Measurements from ENCODE around the gene GNL2.
"Not testable (repeated sequence)": the region's sequence is repeated elsewhere in the genome, so short reads cannot be mapped to it uniquely, and the experiment has no call there.

The GNL2 gene

DNA sequence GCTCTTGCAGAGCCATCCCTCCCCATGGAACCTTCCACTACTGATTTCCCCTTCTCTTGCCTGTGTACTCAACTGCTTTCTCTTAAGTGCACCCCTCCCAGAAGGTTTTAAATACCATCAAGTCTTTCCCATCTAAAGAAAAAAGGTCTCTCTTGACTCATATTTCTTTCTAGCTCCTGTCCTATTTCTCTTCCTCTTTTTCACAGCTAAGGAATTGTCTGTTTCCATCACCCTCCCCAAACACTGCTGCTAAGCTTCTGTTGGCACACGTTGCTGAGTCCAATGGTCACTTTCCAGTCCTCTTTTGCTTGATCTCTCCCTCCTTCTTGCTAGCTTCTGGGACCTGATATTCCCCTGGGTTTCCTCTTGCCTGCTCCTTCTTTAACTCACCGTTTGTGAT lies 13.3 kb upstream of the GNL2 start:
- DNase-seq: no peak

DNA sequence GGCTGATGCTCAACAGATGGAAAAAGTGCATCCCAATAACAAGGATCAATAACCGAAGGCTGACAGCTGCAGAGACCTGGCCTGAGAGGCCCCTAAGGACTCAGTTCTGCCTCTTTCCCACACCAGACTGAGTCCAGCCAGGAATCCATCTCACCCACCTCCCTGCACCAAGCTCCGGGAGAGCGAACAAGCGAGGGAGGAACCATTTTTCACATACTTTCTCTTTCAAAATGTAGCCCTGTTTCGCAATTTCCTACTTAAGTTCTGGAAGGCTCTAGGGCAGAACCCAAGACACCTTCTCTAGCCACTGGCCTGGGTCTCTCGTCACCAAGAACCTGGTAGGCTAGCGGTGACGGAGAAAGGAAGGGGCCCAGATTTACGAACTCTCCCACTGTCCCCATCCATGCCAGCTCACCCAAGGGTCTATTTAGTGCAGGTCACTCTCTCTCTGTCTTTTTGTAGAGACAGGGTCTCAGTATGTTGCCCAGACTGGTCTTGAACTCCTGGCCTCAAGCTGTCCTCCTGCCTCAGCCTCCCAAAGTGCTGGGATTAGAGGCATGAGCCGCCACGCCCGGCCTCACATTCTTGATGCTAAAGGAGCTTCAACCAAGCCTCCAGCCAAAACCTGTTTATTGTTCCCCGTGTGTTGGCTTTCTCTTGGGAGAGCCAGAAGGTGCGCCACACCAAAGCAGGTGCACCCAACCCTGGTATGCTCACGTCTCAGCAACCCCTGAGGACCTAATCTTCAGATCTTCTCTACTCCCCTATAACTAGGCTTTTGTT lies 10.9 kb upstream of the GNL2 start:
- DNase-seq: no peak

- peak in 1 of 56 donors; percentile 14 for DNase-seq
Observed at GRCh38 chr1:37605806-37606474, 10.2 kb upstream of the GNL2 start.

DNA sequence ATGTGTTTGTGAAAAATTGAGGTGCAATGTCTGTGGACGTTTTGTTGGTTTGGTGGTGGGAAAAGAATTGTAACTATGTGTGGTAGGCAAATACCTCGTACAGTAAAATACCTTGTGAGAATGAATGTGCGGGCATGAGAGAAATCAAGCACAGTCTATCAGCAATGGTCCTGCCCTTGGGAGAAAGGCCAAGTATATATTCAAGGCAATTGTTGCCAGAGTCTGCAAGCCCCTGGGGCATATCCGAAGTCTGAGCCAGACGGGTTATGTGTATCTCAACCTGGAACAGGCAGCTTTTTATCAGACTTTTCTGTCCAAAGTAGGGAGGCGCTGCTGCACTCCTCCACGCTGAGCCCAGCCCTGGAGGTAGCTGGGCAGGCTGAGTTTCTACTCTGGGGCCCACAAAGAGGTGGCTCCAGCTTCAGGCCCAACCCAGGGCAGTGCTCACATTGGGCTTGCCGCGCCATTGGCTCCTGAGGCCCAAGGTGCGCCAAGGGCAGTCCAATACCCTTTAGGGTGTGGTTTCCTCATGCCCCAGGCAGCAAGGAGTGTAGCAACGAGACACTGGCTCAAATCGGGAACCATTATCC lies 9.4 kb upstream of the GNL2 start:
- no peak for DNase-seq

- DNase-seq: peak in 12 of 56 donors; percentile 1 to 38 (median 4)
Observed at GRCh38 chr1:37602750-37603694, 7.3 kb upstream of the GNL2 start.

DNA sequence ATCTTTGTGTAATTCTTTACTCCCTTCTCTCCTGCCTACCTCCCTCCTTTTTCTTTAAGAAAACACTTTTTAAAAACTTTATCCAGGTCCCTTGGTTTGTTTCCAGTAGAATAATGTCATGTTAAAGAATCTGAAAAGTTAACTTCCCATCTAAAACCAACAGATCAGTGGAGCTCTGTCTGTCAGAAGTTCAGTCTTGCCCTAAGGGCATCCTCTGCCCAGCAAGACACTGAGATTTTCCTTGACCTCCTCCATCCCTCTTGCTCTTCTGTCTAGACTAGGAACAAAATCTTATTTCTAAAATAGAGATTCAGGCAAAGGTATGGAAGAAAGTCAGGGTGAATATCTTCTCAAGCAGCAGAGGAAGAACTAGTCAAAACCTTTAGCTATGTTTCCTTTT lies 5.7 kb upstream of the GNL2 start:
- no peak for DNase-seq

GRCh38 chr1:37599940-37600339 lies 4.2 kb upstream of the GNL2 start:
- DNase-seq: no peak

GRCh38 chr1:37596182-37596667 lies 488 bp upstream of the GNL2 start:
- no peak for DNase-seq

GRCh38 chr1:37593726-37594125 lies 2.0 kb downstream of the GNL2 start:
- DNase-seq: no peak

GRCh38 chr1:37588939-37589338 lies 6.8 kb downstream of the GNL2 start:
- no peak for DNase-seq

GRCh38 chr1:37584544-37584943 lies 11.2 kb downstream of the GNL2 start:
- not testable (repeated sequence) for DNase-seq

DNA sequence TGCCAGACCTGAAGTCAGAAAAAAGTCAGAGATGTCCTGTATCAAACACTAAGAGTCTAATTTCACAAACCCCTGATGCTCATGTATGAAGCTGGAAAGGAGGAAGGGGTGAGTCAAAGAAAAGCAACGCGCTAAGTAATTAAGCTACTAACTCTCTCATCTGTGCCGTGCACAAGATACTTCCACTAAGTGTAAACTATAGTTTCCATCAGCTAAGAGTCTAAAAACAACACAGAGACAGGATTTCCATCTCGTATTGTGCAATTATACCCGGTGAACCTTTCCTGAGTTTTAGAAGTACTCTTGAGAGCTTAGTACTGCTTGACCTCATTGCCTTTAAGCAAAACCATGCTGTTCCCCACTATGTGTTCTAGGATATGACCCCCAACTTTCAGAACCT lies 20.0 kb downstream of the GNL2 start:
- no peak for DNase-seq

DNA sequence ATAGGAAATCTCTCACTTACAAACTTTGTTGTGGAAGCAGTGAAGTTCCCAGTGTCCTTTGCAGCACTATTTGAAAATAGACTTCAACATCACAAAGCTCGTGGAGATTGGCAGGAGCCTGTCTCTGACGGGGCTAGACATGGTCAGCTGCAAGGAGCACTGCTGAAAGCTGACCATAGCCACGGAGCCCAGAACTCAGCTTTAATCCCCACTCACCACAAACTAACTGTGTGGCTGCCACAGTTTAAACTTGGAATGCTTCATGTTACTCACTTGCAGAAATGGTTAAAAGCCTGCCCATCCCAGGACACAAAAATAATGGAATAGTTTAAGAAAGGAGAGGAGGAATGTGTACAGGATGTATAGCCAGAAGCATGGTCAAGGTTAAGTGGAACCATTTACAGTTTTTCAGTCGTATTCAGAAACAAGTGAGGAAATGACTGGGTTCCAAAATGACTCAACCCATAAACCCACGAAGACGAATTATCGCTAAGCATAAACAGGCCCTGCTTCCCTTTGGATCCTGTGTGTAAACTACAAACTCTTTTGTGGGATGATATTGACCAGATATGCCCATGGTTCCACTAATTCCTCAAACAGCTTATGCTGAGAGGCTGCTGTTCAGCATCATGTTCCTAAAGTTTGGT lies 20.8 kb downstream of the GNL2 start:
- DNase-seq: no peak

GRCh38 chr1:37570528-37571334 lies 25.0 kb downstream of the GNL2 start:
- DNase-seq: no peak

GRCh38 chr1:37567023-37567422 lies 28.7 kb downstream of the GNL2 start:
- DNase-seq: no peak

GRCh38 chr1:37564892-37565291 lies 30.8 kb downstream of the GNL2 start:
- no peak for DNase-seq

DNA sequence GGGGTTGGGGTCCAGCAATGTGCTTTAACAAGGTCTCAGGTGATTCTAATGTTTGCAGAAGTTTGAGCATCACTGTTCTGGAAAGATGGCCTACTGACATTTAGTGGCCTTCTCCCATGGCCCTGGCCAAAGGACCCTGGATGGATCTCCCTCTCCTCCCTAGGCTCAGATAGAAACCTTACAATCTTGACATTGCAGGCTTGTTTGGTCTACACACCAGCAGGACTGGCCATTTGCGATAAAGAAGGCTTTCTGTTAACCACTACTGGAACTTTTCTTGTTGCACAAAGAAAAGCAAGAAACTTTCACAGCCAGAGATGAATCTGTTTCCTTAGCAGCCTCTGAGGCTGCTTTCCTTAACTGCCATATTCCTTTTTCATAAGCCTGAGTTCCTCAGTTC lies 32.8 kb downstream of the GNL2 start:
- no peak for DNase-seq

GRCh38 chr1:37561133-37562132 lies 34.3 kb downstream of the GNL2 start:
- no peak for DNase-seq
